Measurements from ENCODE around the gene IKZF2.

DNA sequence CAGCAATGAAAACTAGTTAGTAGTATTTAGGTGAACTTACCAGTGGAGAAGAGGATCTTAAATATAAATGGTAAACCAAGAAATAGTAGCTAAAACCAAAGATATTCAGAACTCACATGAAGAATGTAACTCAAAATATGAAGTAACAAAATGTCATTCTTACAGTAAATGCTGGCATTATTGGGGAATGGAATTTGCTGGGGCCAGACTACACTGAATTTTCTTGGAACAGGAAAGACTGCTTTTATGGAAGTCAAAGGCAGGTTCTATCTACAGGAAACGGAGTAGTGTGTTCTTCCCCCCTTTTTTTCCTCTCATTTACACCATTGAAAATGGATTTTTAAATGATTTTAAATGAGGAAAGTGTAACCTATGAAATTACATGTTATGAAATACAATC is 188.7 kb downstream of the IKZF2 start:
- TF ChIP-seq CHD2 (IDR thresholded peaks at IDR 0.05; ENCODE audit: low read length, partially characterized antibody) (no peak), ZC3H11A (IDR thresholded peaks at IDR 0.05) (no peak), RAD21 (conservative IDR thresholded peaks at IDR 0.05 in 1 of 2, IDR thresholded peaks at IDR 0.05 in 1 of 2) (no peak), PHF8 (IDR thresholded peaks at IDR 0.05; ENCODE audit: borderline replicate concordance, low read depth) (no peak), POLR2A (IDR thresholded peaks at IDR 0.05; ENCODE audit: low read length) (no peak), CEBPB (IDR thresholded peaks at IDR 0.05) (no peak), BHLHE40 (IDR thresholded peaks at IDR 0.05; ENCODE audit: low read depth, low read length) (no peak), SMC3 (IDR thresholded peaks at IDR 0.05) (no peak), ELK1 (IDR thresholded peaks at IDR 0.05; ENCODE audit: low read depth, low read length) (no peak), ESRRA (IDR thresholded peaks at IDR 0.05; ENCODE audit: borderline replicate concordance, low read length) (no peak), HMGXB4 (CRISPR knock-in tag; IDR thresholded peaks at IDR 0.05; ENCODE audit: borderline replicate concordance) (no peak)
- TF ChIP-seq, protein P1, sequence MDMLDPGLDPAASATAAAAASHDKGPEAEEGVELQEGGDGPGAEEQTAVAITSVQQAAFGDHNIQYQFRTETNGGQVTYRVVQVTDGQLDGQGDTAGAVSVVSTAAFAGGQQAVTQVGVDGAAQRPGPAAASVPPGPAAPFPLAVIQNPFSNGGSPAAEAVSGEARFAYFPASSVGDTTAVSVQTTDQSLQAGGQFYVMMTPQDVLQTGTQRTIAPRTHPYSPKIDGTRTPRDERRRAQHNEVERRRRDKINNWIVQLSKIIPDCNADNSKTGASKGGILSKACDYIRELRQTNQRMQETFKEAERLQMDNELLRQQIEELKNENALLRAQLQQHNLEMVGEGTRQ (IDR thresholded peaks at IDR 0.05), result no peak
- TF ChIP-seq, protein P2, sequence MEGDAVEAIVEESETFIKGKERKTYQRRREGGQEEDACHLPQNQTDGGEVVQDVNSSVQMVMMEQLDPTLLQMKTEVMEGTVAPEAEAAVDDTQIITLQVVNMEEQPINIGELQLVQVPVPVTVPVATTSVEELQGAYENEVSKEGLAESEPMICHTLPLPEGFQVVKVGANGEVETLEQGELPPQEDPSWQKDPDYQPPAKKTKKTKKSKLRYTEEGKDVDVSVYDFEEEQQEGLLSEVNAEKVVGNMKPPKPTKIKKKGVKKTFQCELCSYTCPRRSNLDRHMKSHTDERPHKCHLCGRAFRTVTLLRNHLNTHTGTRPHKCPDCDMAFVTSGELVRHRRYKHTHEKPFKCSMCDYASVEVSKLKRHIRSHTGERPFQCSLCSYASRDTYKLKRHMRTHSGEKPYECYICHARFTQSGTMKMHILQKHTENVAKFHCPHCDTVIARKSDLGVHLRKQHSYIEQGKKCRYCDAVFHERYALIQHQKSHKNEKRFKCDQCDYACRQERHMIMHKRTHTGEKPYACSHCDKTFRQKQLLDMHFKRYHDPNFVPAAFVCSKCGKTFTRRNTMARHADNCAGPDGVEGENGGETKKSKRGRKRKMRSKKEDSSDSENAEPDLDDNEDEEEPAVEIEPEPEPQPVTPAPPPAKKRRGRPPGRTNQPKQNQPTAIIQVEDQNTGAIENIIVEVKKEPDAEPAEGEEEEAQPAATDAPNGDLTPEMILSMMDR (IDR thresholded peaks at IDR 0.05), result no peak
- TF ChIP-seq, protein P3, sequence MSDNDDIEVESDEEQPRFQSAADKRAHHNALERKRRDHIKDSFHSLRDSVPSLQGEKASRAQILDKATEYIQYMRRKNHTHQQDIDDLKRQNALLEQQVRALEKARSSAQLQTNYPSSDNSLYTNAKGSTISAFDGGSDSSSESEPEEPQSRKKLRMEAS (IDR thresholded peaks at IDR 0.05), result no peak
